HG03103 (cell line): ENCODE results near the gene KCNH5.
"Not testable (repeated sequence)": the region's sequence is repeated elsewhere in the genome, so short reads cannot be mapped to it uniquely, and the experiment has no call there.

ENCODE experiments used
- ATAC-seq: cut with Tn5 transposase; IDR thresholded peaks from one replicate; pipeline ENCODE4 v1.9.1; 2021; ENCODE audit warnings: low read depth; ENCODE audit not compliant: unreplicated experiment

KCNH5 gene

GRCh38 chr14:62768753-62769152 is 276.5 kb downstream of the KCNH5 start:
- ATAC-seq: no peak

GRCh38 chr14:62763951-62764350 is 281.3 kb downstream of the KCNH5 start:
- ATAC-seq: no peak

GRCh38 chr14:62759796-62760195 is 285.5 kb downstream of the KCNH5 start:
- ATAC-seq: no peak

GRCh38 chr14:62746881-62747280 is 298.4 kb downstream of the KCNH5 start:
- ATAC-seq: not testable (repeated sequence)

GRCh38 chr14:62745496-62745895 is 299.8 kb downstream of the KCNH5 start:
- no peak for ATAC-seq

- no peak for ATAC-seq
Measured at GRCh38 chr14:62743560-62743959, 301.7 kb downstream of the KCNH5 start.

- no peak for ATAC-seq
Measured at GRCh38 chr14:62743118-62743517, 302.1 kb downstream of the KCNH5 start.

- no peak for ATAC-seq
Measured at GRCh38 chr14:62739647-62740046, 305.6 kb downstream of the KCNH5 start.

GRCh38 chr14:62736048-62737043 is 308.9 kb downstream of the KCNH5 start:
- ATAC-seq: no peak

- ATAC-seq: no peak
Measured at GRCh38 chr14:62734831-62735230, 310.4 kb downstream of the KCNH5 start.

GRCh38 chr14:62722406-62722805 is 322.9 kb downstream of the KCNH5 start:
- ATAC-seq: no peak

GRCh38 chr14:62718629-62719028 is 326.6 kb downstream of the KCNH5 start:
- no peak for ATAC-seq

GRCh38 chr14:62711351-62712023 is 333.8 kb downstream of the KCNH5 start:
- no peak for ATAC-seq

- no peak for ATAC-seq
Measured at GRCh38 chr14:62710811-62711210, 334.4 kb downstream of the KCNH5 start.

GRCh38 chr14:62709773-62710172 is 335.5 kb downstream of the KCNH5 start:
- ATAC-seq: no peak

- no peak for ATAC-seq
Measured at GRCh38 chr14:62706217-62706616, 339.0 kb downstream of the KCNH5 start.

GRCh38 chr14:62697461-62697860 is 347.8 kb downstream of the KCNH5 start:
- ATAC-seq: no peak

- no peak for ATAC-seq
Measured at GRCh38 chr14:62696929-62697328, 348.3 kb downstream of the KCNH5 start.

- no peak for ATAC-seq
Measured at GRCh38 chr14:62696331-62696924, 348.8 kb downstream of the KCNH5 start.

- ATAC-seq: no peak
Measured at GRCh38 chr14:62694075-62694474, 351.2 kb downstream of the KCNH5 start.

GRCh38 chr14:62692490-62693106 is 352.7 kb downstream of the KCNH5 start:
- no peak for ATAC-seq
